T-cell (primary cell): ENCODE results near the gene S100P. TPM values are rescaled to one million over a fixed set of nuclear protein-coding genes. Genes with fewer than 3 reads are reported as not detected.

ENCODE experiments used
- ATAC-seq, 4 experiments: fragments of 200-7000 bp in 3 of 4; fragments of 150-1000 bp in 1 of 4; cut with Tn5 transposase; replicated peaks in 1 of 4; 1 replicate in 3 of 4; 2 replicates in 1 of 4; pipeline ENCODE4 v1.10.0; 2021; ENCODE audit warnings: moderate library complexity in 3 of 4, mild to moderate bottlenecking in 2 of 4, moderate number of reproducible peaks in 1 of 4
- CTCF ChIA-PET, 2 donors: fragments of 300-600 bp; sonication (Branson Sonifier 250); formaldehyde crosslinking; loops; one replicate each; lab custom pipeline; 2022; ENCODE audit warnings: antibody characterized with exemption in 2 of 2; lab: Charles Lee
- POLR2A ChIA-PET, 2 donors: fragments of 300-600 bp; sonication (Branson Sonifier 250); formaldehyde crosslinking; loops; one replicate each; lab custom pipeline; 2022; ENCODE audit warnings: antibody characterized with exemption in 2 of 2; lab: Charles Lee
- DNase-seq, 35 experiments: peaks; one replicate each; pipeline versions ENCODE4 v3.0.0 to v3.0.0-alpha.2; 2013 to 2023
- H3K27ac ChIP-seq: one replicate; pipeline ENCODE4 v1.5.1; 2013; ENCODE audit warnings: low read length
- H3K27me3 ChIP-seq, 2 experiments: replicated peaks in 1 of 2; 1 replicate in 1 of 2; 2 replicates in 1 of 2; pipeline versions ENCODE4 v1.6.1 to v1.7.0; 2013; ENCODE audit warnings: low read length in 1 of 2, mixed read lengths in 1 of 2; ENCODE audit not compliant: control insufficient read depth in 2 of 2, insufficient read depth in 2 of 2; ENCODE audit errors: extremely low read depth in 1 of 2
- H3K36me3 ChIP-seq, 2 donors: 1 replicate in 1 of 2; 2 replicates in 1 of 2; pipeline versions ENCODE4 v1.6.1 to v1.7.0; 2013; ENCODE audit warnings: low read length in 1 of 2; ENCODE audit not compliant: control insufficient read depth in 2 of 2, insufficient read depth in 1 of 2; ENCODE audit errors: extremely low read depth in 1 of 2
- H3K4me1 ChIP-seq, 2 experiments: 1 replicate in 1 of 2; 2 replicates in 1 of 2; pipeline versions ENCODE4 v1.6.1 to v1.7.0; 2013; ENCODE audit warnings: low read length in 2 of 2, mixed read lengths in 1 of 2; ENCODE audit not compliant: insufficient read depth in 2 of 2, control insufficient read depth in 1 of 2; ENCODE audit errors: extremely low read depth in 1 of 2
- H3K4me3 ChIP-seq, 2 donors: 1 replicate in 1 of 2; 2 replicates in 1 of 2; pipeline versions ENCODE4 v1.5.1 to v1.7.0; 2013; ENCODE audit warnings: mild to moderate bottlenecking in 2 of 2, low read length in 1 of 2, moderate library complexity in 1 of 2; ENCODE audit not compliant: control insufficient read depth in 1 of 2; ENCODE audit errors: extremely low read depth in 1 of 2
- H3K9me3 ChIP-seq: 2 replicates; pipeline ENCODE4 v1.7.0; 2013
- H3K27ac Mint-ChIP-seq, 2 donors: one replicate each; pipeline ENCODE4 v1.8.0; 2020 to 2021; ENCODE audit warnings: mild to moderate bottlenecking in 2 of 2, mixed read lengths in 2 of 2
- H3K27me3 Mint-ChIP-seq, 2 donors: one replicate each; pipeline ENCODE4 v1.8.0; 2021 to 2022; ENCODE audit warnings: mixed read lengths in 2 of 2
- H3K36me3 Mint-ChIP-seq: one replicate; pipeline ENCODE4 v1.8.0; 2021; ENCODE audit warnings: mixed read lengths
- H3K4me1 Mint-ChIP-seq, 3 donors: one replicate each; pipeline ENCODE4 v1.8.0; 2020 to 2022; ENCODE audit warnings: mixed read lengths in 3 of 3, mild to moderate bottlenecking in 1 of 3
- H3K4me3 Mint-ChIP-seq, 3 donors: one replicate each; pipeline ENCODE4 v1.8.0; 2020 to 2022; ENCODE audit warnings: mild to moderate bottlenecking in 3 of 3, mixed read lengths in 3 of 3, moderate library complexity in 3 of 3
- H3K9me3 Mint-ChIP-seq, 3 donors: one replicate each; pipeline ENCODE4 v1.8.0; 2020 to 2022; ENCODE audit warnings: mixed read lengths in 3 of 3
- WGBS: methylation state at CpG from one replicate; pipeline ENCODE4 v1.1.5; 2013; ENCODE audit warnings: missing lambda C conversion rate; ENCODE audit not compliant: insufficient coverage; 5-methylcytosine and 5-hydroxymethylcytosine counted together
- total RNA-seq, 35 experiments: library from RNA in 6 of 35; stranded (reverse) in 6 of 35; fragments of 120-200 nt in 1 of 35; gene quantifications; one replicate each; pipeline versions ENCODE4 v1.2.1 to v1.2.4 and lab custom pipeline; 2013 to 2026

S100P gene
- total RNA-seq (1 to 10 TPM in 3 of 5 donors, under 1 TPM in 1, not detected in 1; 0.70 to 3.8 (median 1.9) TPM), total RNA-seq (lab: John Stamatoyannopoulos, UW) (0.10 to 1.5 (median 0.47) reads per million in 29 experiments)
- 4.9 TPM for total RNA-seq (2013)

DNA sequence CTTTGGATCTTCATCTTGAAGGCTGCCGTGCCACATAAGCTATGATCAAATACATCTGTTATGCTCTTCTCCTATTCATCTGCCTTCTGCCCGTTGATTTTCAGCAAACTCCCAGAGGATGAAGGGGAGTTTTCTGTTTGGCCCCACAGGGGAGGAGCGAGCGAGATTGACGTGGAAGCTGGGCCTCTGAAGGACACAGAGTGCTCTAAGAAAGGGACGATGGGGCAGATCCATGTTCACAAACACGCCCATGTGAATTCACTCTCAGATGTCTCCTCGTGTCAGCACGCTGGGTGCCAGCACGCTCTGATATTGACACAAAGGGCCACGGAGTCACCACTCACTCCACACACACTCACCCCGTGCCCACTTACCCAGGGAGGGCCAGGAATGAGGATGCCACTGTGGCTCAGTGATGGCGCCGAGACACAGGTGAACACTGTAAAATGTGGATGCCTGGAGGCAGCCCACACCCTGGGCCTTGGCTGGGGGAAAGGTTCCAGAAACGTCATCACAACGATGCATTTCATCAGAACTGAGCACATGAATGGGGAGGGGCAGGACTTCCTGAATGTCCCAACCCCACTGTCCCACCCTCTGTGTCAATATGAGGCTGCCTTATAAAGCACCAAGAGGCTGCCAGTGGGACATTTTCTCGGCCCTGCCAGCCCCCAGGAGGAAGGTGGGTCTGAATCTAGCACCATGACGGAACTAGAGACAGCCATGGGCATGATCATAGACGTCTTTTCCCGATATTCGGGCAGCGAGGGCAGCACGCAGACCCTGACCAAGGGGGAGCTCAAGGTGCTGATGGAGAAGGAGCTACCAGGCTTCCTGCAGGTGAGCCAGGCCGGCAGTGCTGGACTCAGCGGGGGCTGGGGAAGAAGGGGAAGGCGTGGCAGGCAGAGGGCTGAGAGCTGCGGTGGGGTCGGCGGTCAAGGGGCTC lies at the start of gene S100P:
S100P (plus strand) TSS at position 648 of the 946 bp plus-strand sequence; CDS start at position 703, 55 bp downstream.
- Mint-ChIP-seq H3K36me3 (peaks cover 2% of the 10 kb centered on the region), H3K27me3 (no peaks in the 10 kb centered on the region), H3K4me3 (peak within 1 kb of the TSS; percentile 49 to 65 (median 53)), H3K27ac (peak within 1 kb of the TSS; percentile 95 to 97), H3K9me3 (no peaks in the 10 kb centered on the region), H3K4me1 (peaks cover 84 to 90% (median 88%) of the 10 kb centered on the region in 3 donors)
- Histone ChIP-seq H3K4me1 (peaks cover 73 to 99% of the 10 kb centered on the region in 2 experiments), H3K27ac (peak within 1 kb of the TSS; percentile 87), H3K36me3 (no peaks in the 10 kb centered on the region), H3K9me3 (no peaks in the 10 kb centered on the region), H3K4me3 (no peak within 1 kb of the TSS), H3K27me3 (no peaks in the 10 kb centered on the region)
- CTCF ChIA-PET = interaction anchor here (0.6 to 1.5 kb wide), 3 partner anchors 19 to 1246 kb away, joined by 3 to 6 read pairs (median 3); partner anchors contain the start of gene AFAP1 (in 1 of the 2)
- ATAC-seq (no peak), DNase-seq (no peak)
- WGBS = 92% methylated on average over 17 of the region's 29 CpGs
- POLR2A ChIA-PET = interaction anchor here in 1 of 2 donors (0.8 kb wide), 1 partner anchor 13 kb away, joined by 3 read pairs; no protein-coding TSS in a partner anchor

DNA sequence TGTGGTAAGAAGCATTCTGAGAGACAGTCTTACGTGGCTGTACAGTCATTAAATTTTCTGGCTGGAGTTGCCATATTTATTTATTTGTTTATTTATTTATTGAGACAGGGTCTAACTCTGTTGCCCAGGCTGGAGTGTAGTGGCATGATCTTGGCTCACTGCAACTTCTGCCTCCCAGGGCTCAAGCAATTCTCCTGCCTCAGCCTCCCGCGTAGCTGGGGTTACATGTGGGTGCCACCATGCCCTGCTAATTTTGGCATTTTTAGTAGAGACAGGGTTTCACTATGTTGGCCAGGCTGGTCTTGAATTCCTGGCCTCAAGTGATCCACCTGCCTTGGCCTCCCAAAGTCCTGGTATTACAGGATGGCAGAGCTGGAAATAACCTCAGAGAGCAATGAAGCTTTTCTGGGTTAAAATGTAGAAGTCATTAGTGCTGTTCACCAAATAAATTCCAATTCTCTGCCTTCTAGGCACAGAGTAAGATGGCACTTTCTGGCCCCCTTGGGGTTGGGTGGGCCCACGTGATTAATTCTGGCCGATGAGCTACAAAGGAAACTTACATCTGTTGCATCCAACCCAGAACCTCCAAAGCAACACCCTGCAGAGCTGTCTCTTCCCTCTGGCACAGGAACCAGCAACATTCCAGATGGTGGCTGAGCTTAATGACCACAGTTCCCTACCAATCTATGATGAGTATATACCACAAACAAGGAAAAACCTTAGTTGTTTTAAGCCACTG lies 48.7 kb upstream of the S100P start:
- POLR2A ChIA-PET = interaction anchor here in 1 of 2 donors (1.0 kb wide), 1 partner anchor 14 kb away, joined by 6 read pairs; no protein-coding TSS in a partner anchor
- Histone ChIP-seq H3K9me3 (no peaks in the 10 kb centered on the region), H3K36me3 (peaks cover 0 to 22% of the 10 kb centered on the region in 2 donors), H3K4me3 (no peak overlapping the region), H3K27me3 (no peaks in the 10 kb centered on the region), H3K4me1 (peaks cover 12 to 24% of the 10 kb centered on the region in 2 experiments), H3K27ac (no peak overlapping the region)
- ATAC-seq (no peak), DNase-seq (no peak)
- Mint-ChIP-seq H3K27me3 (no peaks in the 10 kb centered on the region), H3K4me3 (no peak overlapping the region), H3K9me3 (no peaks in the 10 kb centered on the region), H3K36me3 (peaks cover 33% of the 10 kb centered on the region), H3K27ac (peak overlapping the region; percentile 61 to 76), H3K4me1 (peaks cover 37 to 49% (median 43%) of the 10 kb centered on the region in 3 donors)
- 75% methylated on average over 5 of the region's 5 CpGs for WGBS
- CTCF ChIA-PET = interaction anchor here in 1 of 2 donors (1.2 kb wide), 1 partner anchor 30 kb away, joined by 5 read pairs; no protein-coding TSS in a partner anchor

DNA sequence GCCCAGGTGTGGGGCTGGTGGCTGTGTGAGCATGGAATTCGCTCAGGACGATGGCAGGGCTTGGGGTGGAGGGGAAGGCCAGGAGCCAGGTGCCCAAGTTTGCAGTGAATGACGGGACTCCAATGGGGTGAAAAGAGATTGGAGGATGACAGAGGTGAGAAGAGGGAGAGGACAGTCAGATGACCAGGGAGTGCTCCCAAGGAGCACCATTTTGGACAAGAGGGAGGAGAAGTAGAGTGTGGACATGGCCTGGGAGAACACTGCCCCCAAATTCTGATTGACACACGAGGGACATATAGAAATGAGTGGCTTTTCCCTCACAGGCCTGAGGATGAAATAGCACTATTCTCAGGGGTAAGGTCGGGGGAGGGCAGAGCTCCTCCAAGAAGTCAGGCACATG lies 46.5 kb upstream of the S100P start:
- ATAC-seq = no peak

DNA sequence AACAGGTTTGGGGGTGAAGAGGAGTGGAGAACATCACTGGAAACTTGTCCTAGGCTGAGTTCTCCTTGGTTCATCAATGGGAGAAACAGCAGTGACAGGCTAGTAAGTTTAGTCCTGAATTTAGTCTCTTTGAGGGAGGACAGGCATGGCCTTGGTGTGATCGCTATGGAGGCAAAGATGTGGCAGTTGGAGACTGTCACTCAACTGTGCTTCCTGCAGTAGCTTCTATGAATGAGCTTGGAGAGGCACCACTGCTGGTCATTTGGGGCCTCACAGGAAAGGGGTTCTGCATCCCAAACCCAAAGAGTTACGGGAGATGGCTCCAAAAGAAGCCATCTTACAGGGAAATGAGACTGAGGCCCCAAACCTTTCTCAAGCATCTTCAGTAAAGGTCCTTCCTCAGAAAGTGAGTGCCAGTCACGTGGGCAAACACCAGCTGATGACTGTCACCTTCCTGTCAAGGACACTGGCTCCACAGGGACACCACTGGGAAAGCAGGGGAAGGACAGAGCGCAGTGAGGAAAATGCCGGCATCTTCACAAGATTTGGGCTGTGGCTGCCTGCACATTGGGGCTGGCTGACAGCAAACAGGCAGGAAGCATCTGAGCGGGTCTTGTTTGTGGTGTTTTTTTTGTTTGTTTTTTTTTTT lies 46.0 kb upstream of the S100P start:
- Histone ChIP-seq H3K9me3 (no peaks in the 10 kb centered on the region), H3K27me3 (no peaks in the 10 kb centered on the region), H3K36me3 (peaks cover 0 to 13% of the 10 kb centered on the region in 2 donors), H3K4me3 (no peak overlapping the region), H3K4me1 (peaks cover 3 to 6% of the 10 kb centered on the region in 2 experiments), H3K27ac (no peak overlapping the region)
- CTCF ChIA-PET = no interaction called here
- WGBS = 79% methylated on average over 6 of the region's 6 CpGs
- no peak for DNase-seq
- Mint-ChIP-seq H3K4me1 (peaks cover 15 to 21% (median 17%) of the 10 kb centered on the region in 3 donors), H3K4me3 (no peak overlapping the region), H3K9me3 (no peaks in the 10 kb centered on the region), H3K36me3 (peaks cover 10% of the 10 kb centered on the region), H3K27ac (no peak overlapping the region), H3K27me3 (no peaks in the 10 kb centered on the region)
- POLR2A ChIA-PET = interaction anchor here in 1 of 2 donors (0.7 kb wide), 1 partner anchor 316 kb away, joined by 3 read pairs; no protein-coding TSS in a partner anchor
- ATAC-seq = no peak

More for the DNA sequence above, 46.5 kb upstream of the S100P start:
- Mint-ChIP-seq H3K27ac (peak overlapping the region in 1 of 2 donors; percentile 36), H3K4me3 (no peak overlapping the region), H3K27me3 (no peaks in the 10 kb centered on the region), H3K36me3 (peaks cover 15% of the 10 kb centered on the region), H3K9me3 (no peaks in the 10 kb centered on the region), H3K4me1 (peaks cover 21 to 27% (median 22%) of the 10 kb centered on the region in 3 donors)
- WGBS = 90% methylated on average over 5 of the region's 5 CpGs
- Histone ChIP-seq H3K27me3 (no peaks in the 10 kb centered on the region), H3K9me3 (no peaks in the 10 kb centered on the region), H3K27ac (no peak overlapping the region), H3K4me1 (peaks cover 8 to 10% of the 10 kb centered on the region in 2 experiments), H3K4me3 (no peak overlapping the region), H3K36me3 (peaks cover 0 to 18% of the 10 kb centered on the region in 2 donors)
- DNase-seq = no peak
- ChIA-PET CTCF (no interaction called here), POLR2A (interaction anchor here in 1 of 2 donors (0.5 kb wide), 1 partner anchor 12 kb away, joined by 3 read pairs; no protein-coding TSS in a partner anchor)

DNA sequence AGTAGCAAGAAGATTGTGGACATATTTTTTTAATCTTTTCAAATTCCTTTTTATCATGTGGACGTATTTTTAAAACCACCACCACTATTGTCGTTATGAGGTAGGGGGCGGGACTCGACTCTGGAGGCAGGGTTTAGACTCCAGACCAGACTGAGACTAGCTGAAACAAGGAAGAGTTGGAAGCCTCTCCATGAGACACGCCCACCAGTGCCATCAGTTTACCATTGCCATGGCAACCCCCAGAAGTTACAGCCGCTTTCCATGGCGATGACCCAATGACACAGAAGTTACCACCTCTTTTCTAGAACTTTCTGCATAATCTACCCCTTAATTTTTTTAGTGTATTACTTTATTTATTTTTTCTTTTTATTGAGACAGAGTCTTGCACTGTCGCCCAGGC lies 44.5 kb upstream of the S100P start:
- ATAC-seq = no peak
- Histone ChIP-seq H3K27me3 (no peaks in the 10 kb centered on the region), H3K9me3 (no peaks in the 10 kb centered on the region), H3K36me3 (no peaks in the 10 kb centered on the region), H3K4me3 (no peak overlapping the region), H3K27ac (no peak overlapping the region), H3K4me1 (no peaks in the 10 kb centered on the region)
- Mint-ChIP-seq H3K4me3 (no peak overlapping the region), H3K27me3 (no peaks in the 10 kb centered on the region), H3K4me1 (peaks cover 4 to 8% (median 7%) of the 10 kb centered on the region in 3 donors), H3K9me3 (no peaks in the 10 kb centered on the region), H3K36me3 (no peaks in the 10 kb centered on the region), H3K27ac (no peak overlapping the region)
- CTCF ChIA-PET = no interaction called here
- 88% methylated on average over 1 of the region's 8 CpGs for WGBS
- POLR2A ChIA-PET = no interaction called here
- DNase-seq = no peak
